8988T (cell line): Measurements from ENCODE around the gene PEAK3.

Source experiments
- DNase-seq: peaks from one replicate; pipeline ENCODE4 v3.0.0; 2011

Gene PEAK3

GRCh38 chr19:2249010-2249866 lies 32.7 kb downstream of the PEAK3 start, which contains the start of gene AMH:
Gene AMH, plus strand, starts transcription at chr19:2249323. Its CDS starts 10 bp downstream, at chr19:2249333.
- no peak for DNase-seq

GRCh38 chr19:2248136-2249009 lies 33.6 kb downstream of the PEAK3 start:
- no peak for DNase-seq

- no peak for DNase-seq
These were observed 34.4 kb downstream of the PEAK3 start for GRCh38 chr19:2247433-2248101.

- no peak for DNase-seq
These were observed 35.1 kb downstream of the PEAK3 start for GRCh38 chr19:2246801-2247361.

- no peak for DNase-seq
These were observed 35.9 kb downstream of the PEAK3 start for GRCh38 chr19:2246014-2246620.

GRCh38 chr19:2245273-2245672 lies 36.7 kb downstream of the PEAK3 start:
- no peak for DNase-seq

- DNase-seq = no peak
These were observed 37.5 kb downstream of the PEAK3 start for GRCh38 chr19:2244486-2244885.

GRCh38 chr19:2244125-2244411 lies 37.9 kb downstream of the PEAK3 start:
- DNase-seq = no peak

GRCh38 chr19:2243274-2244124 lies 38.5 kb downstream of the PEAK3 start:
- no peak for DNase-seq

GRCh38 chr19:2242816-2243215 lies 39.2 kb downstream of the PEAK3 start:
- no peak for DNase-seq

GRCh38 chr19:2242092-2242537 lies 39.9 kb downstream of the PEAK3 start:
- no peak for DNase-seq

- no peak for DNase-seq
These were observed 40.9 kb downstream of the PEAK3 start for GRCh38 chr19:2240881-2241760.

- no peak for DNase-seq
These were observed 41.9 kb downstream of the PEAK3 start for GRCh38 chr19:2239771-2240770.

GRCh38 chr19:2239173-2239572 lies 42.8 kb downstream of the PEAK3 start:
- no peak for DNase-seq

GRCh38 chr19:2237869-2238153 lies 44.2 kb downstream of the PEAK3 start:
- no peak for DNase-seq

- no peak for DNase-seq
These were observed 44.7 kb downstream of the PEAK3 start for GRCh38 chr19:2237051-2237868.

GRCh38 chr19:2236314-2237050 lies 45.5 kb downstream of the PEAK3 start, which contains the start of the genes PLEKHJ1 and SF3A2:
Gene PLEKHJ1, minus strand, starts transcription at chr19:2236329. Its CDS starts 81 bp downstream, at chr19:2236248.
Gene SF3A2, plus strand, starts transcription at chr19:2236824. Its CDS starts 6,595 bp downstream, at chr19:2243419.
- DNase-seq = peak; percentile 93

- no peak for DNase-seq
These were observed 46.0 kb downstream of the PEAK3 start for GRCh38 chr19:2236064-2236313.
